ENCODE data around the gene ZNF879. TPM values are rescaled to one million over a fixed set of nuclear protein-coding genes. Genes with fewer than 3 reads are reported as not detected.

The ZNF879 gene
- total RNA-seq, 1 donor from 2014 or later: 5.9 TPM

- intact Hi-C loops (cut with DNase I): no loop called here
- Histone ChIP-seq H3K9me3 (no peaks in the 10 kb centered on the region), H3K27me3 (no peaks in the 10 kb centered on the region), H3K4me3 (no peak overlapping the region), H3K4me1 (no peaks in the 10 kb centered on the region), H3K27ac (no peak overlapping the region), H3K36me3 (no peaks in the 10 kb centered on the region)
- TF ChIP-seq CTCF (IDR thresholded peaks at IDR 0.05) (no peak), POLR2AphosphoS5 (IDR thresholded peaks at IDR 0.05; ENCODE audit: insufficient read depth in 1 of 2, low read depth in 1 of 2) (no peak), POLR2A (IDR thresholded peaks at IDR 0.05) (no peak)
- no peak for DNase-seq (ENCODE audit: extremely low spot score in 2 of 2)
Measured at GRCh38 chr5:179051784-179052183, 28.2 kb downstream of the ZNF879 start.

- H3K27me3 ChIP-seq: no peaks in the 10 kb centered on the region
Measured at GRCh38 chr5:179054036-179054785, 30.6 kb downstream of the ZNF879 start.

GRCh38 chr5:179054876-179055275, 31.3 kb downstream of the ZNF879 start:
- no peaks in the 10 kb centered on the region for H3K27me3 ChIP-seq
- no peaks in the 10 kb centered on the region for H3K36me3 ChIP-seq
- no peak overlapping the region for H3K27ac ChIP-seq
- no peak overlapping the region for H3K4me3 ChIP-seq
- DNase-seq (ENCODE audit: extremely low spot score in 2 of 2): no peak
- no peak for TF ChIP-seq CTCF (IDR thresholded peaks at IDR 0.05)
- TF ChIP-seq POLR2AphosphoS5 (IDR thresholded peaks at IDR 0.05; ENCODE audit: insufficient read depth in 1 of 2, low read depth in 1 of 2): no peak
- no peak for TF ChIP-seq POLR2A (IDR thresholded peaks at IDR 0.05)
- H3K4me1 ChIP-seq: no peaks in the 10 kb centered on the region
- no peaks in the 10 kb centered on the region for H3K9me3 ChIP-seq
- intact Hi-C loops (cut with DNase I): no loop called here

More at GRCh38 chr5:179054036-179054785, 30.6 kb downstream of the ZNF879 start:
- intact Hi-C loops (cut with DNase I): no loop called here
- Histone ChIP-seq H3K4me1 (no peaks in the 10 kb centered on the region), H3K4me3 (no peak overlapping the region), H3K36me3 (no peaks in the 10 kb centered on the region), H3K27ac (no peak overlapping the region), H3K9me3 (no peaks in the 10 kb centered on the region)
- TF ChIP-seq CTCF (IDR thresholded peaks at IDR 0.05) (no peak), POLR2AphosphoS5 (IDR thresholded peaks at IDR 0.05; ENCODE audit: insufficient read depth in 1 of 2, low read depth in 1 of 2) (no peak), POLR2A (IDR thresholded peaks at IDR 0.05) (no peak)
- DNase-seq (ENCODE audit: extremely low spot score in 2 of 2): no peak

GRCh38 chr5:179055436-179055835, 31.8 kb downstream of the ZNF879 start:
- DNase-seq (ENCODE audit: extremely low spot score in 2 of 2): no peak
- intact Hi-C loops (cut with DNase I): no loop called here
- Histone ChIP-seq H3K27me3 (no peaks in the 10 kb centered on the region), H3K4me3 (no peak overlapping the region), H3K36me3 (no peaks in the 10 kb centered on the region), H3K27ac (no peak overlapping the region), H3K9me3 (no peaks in the 10 kb centered on the region), H3K4me1 (no peaks in the 10 kb centered on the region)
- TF ChIP-seq POLR2AphosphoS5 (IDR thresholded peaks at IDR 0.05; ENCODE audit: insufficient read depth in 1 of 2, low read depth in 1 of 2) (no peak), POLR2A (IDR thresholded peaks at IDR 0.05) (no peak), CTCF (IDR thresholded peaks at IDR 0.05) (no peak)

- Histone ChIP-seq H3K9me3 (no peaks in the 10 kb centered on the region), H3K4me3 (no peak overlapping the region), H3K4me1 (peaks cover 3% of the 10 kb centered on the region), H3K27me3 (no peaks in the 10 kb centered on the region), H3K27ac (no peak overlapping the region), H3K36me3 (no peaks in the 10 kb centered on the region)
- intact Hi-C loops (cut with DNase I): no loop called here
- no peak for DNase-seq (ENCODE audit: extremely low spot score in 2 of 2)
- TF ChIP-seq POLR2A (IDR thresholded peaks at IDR 0.05): no peak
- TF ChIP-seq CTCF (IDR thresholded peaks at IDR 0.05): no peak
- no peak for TF ChIP-seq POLR2AphosphoS5 (IDR thresholded peaks at IDR 0.05; ENCODE audit: insufficient read depth in 1 of 2, low read depth in 1 of 2)
Measured at GRCh38 chr5:179055841-179056240, 32.2 kb downstream of the ZNF879 start.

All from vagina (tissue), 2 donors.